ENCODE results near the gene PLCB3.

Gene PLCB3

DNA sequence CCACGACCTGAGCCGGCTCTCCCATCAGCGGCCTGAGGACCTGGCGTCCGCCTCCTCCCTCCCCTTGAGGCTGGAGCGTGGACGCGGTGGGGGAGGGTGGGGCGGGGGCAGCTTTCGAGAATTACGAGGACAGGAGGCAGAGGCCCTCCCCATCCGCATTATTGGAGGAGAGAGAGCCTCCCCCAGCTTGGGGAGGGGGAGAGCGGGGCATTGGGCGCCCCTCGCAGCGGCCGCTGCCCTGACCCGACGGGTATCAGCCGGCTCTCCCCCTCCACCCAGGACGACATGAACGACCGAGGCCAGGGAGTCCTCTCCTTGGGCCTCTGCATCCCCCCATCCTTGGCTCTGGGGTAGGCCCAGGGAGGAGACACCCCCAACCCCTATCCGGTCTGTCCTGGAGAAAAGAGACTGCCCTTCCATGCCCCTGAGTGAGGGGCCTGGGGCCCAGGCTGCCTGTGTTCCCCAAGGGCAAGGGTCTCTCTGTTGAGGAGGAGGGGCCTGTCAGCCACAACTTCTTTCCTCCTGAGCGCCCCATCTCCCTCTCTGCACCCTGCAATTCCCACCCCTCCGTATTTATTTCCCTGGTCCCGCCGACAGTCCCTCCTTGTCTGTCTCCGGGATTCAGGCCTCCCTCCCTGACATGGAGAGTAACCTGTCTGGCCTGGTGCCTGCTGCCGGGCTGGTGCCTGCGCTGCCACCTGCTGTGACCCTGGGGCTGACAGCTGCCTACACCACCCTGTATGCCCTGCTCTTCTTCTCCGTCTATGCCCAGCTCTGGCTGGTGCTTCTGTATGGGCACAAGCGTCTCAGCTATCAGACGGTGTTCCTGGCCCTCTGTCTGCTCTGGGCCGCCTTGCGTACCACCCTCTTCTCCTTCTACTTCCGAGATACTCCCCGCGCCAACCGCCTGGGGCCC lies 34.8 kb downstream of the PLCB3 start:
- no peak for TF ChIP-seq TAF1 (IDR thresholded peaks at IDR 0.05; ENCODE audit: borderline replicate concordance, insufficient read depth, low read length)
- TF ChIP-seq POLR2AphosphoS5 (IDR thresholded peaks at IDR 0.05; ENCODE audit: low read depth, low read length) = no peak
- no peak for TF ChIP-seq SIN3A (IDR thresholded peaks at IDR 0.05; ENCODE audit: borderline replicate concordance, insufficient read depth, low read length)
- TF ChIP-seq FOXP2 (optimal IDR thresholded peaks at IDR 0.05; ENCODE audit: borderline replicate concordance, extremely low read depth, extremely low read length, insufficient read depth) = no peak
- no peak for TF ChIP-seq REST (IDR thresholded peaks at IDR 0.05; ENCODE audit: insufficient read depth in 1 of 2, low read depth in 2 of 2, low read length in 2 of 2)

DNA sequence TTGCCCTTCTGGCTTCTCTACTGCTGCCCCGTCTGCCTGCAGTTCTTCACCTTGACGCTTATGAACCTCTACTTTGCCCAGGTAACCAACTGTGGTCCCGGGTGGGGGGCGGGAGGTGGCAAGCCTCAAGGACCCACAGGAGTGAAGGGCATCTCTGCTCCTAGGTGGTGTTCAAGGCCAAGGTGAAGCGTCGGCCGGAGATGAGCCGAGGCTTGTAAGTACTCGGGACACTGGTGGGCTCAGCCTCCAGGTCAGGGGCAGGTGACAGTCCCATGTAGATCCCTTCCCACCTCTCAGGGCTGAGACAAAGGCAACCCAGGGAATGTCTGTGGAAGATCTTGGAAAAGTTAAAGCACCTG lies 35.5 kb downstream of the PLCB3 start:
- TF ChIP-seq POLR2AphosphoS5 (IDR thresholded peaks at IDR 0.05; ENCODE audit: low read depth, low read length) = no peak
- TF ChIP-seq SIN3A (IDR thresholded peaks at IDR 0.05; ENCODE audit: borderline replicate concordance, insufficient read depth, low read length) = no peak
- no peak for TF ChIP-seq FOXP2 (optimal IDR thresholded peaks at IDR 0.05; ENCODE audit: borderline replicate concordance, extremely low read depth, extremely low read length, insufficient read depth)
- no peak for TF ChIP-seq REST (IDR thresholded peaks at IDR 0.05; ENCODE audit: insufficient read depth in 1 of 2, low read depth in 2 of 2, low read length in 2 of 2)
- no peak for TF ChIP-seq TAF1 (IDR thresholded peaks at IDR 0.05; ENCODE audit: borderline replicate concordance, insufficient read depth, low read length)

- no peak for TF ChIP-seq REST (IDR thresholded peaks at IDR 0.05; ENCODE audit: insufficient read depth in 1 of 2, low read depth in 2 of 2, low read length in 2 of 2)
- TF ChIP-seq FOXP2 (optimal IDR thresholded peaks at IDR 0.05; ENCODE audit: borderline replicate concordance, extremely low read depth, extremely low read length, insufficient read depth) = no peak
- TF ChIP-seq TAF1 (IDR thresholded peaks at IDR 0.05; ENCODE audit: borderline replicate concordance, insufficient read depth, low read length) = no peak
- no peak for TF ChIP-seq POLR2AphosphoS5 (IDR thresholded peaks at IDR 0.05; ENCODE audit: low read depth, low read length)
- no peak for TF ChIP-seq SIN3A (IDR thresholded peaks at IDR 0.05; ENCODE audit: borderline replicate concordance, insufficient read depth, low read length)
Measured at GRCh38 chr11:64287676-64288352, 36.5 kb downstream of the PLCB3 start.

- TF ChIP-seq REST (IDR thresholded peaks at IDR 0.05; ENCODE audit: insufficient read depth in 1 of 2, low read depth in 2 of 2, low read length in 2 of 2) (no peak), SIN3A (IDR thresholded peaks at IDR 0.05; ENCODE audit: borderline replicate concordance, insufficient read depth, low read length) (no peak)
Measured at GRCh38 chr11:64288353-64288750, 37.0 kb downstream of the PLCB3 start.
